CD4-positive, alpha-beta T cell (primary cell): ENCODE measurements around the gene DUOXA1. TPM values are rescaled to one million over a fixed set of nuclear protein-coding genes. Genes with fewer than 3 reads are reported as not detected.
A peak's percentile ranks its signal among the peaks of the same experiment; 100 is the strongest.

Experiments used
- ATAC-seq: fragments of 200-7000 bp; cut with Tn5 transposase; one replicate; pipeline ENCODE4 v1.10.0; 2022; ENCODE audit warnings: mild to moderate bottlenecking; ENCODE audit not compliant: poor library complexity
- CTCF ChIA-PET: fragments of 350-600 bp; sonication (Branson Sonifier 250); formaldehyde crosslinking; loops from one replicate; lab custom pipeline; 2021; ENCODE audit warnings: antibody characterized with exemption, inconsistent platforms; lab: Charles Lee
- POLR2A ChIA-PET: fragments of 350-600 bp; sonication (Branson Sonifier 250); formaldehyde crosslinking; loops from one replicate; lab custom pipeline; 2021; ENCODE audit warnings: antibody characterized with exemption, inconsistent platforms; lab: Charles Lee
- DNase-seq, 14 experiments: peaks; one replicate each; pipeline ENCODE4 v3.0.0-alpha.2; 2013 to 2020; ENCODE audit warnings: mixed read lengths in 2 of 14
- H3K27ac ChIP-seq, 2 donors: one replicate each; pipeline versions ENCODE4 v1.5.1 to v1.7.0; 2013; ENCODE audit warnings: low read length in 2 of 2, low read depth in 1 of 2, mild to moderate bottlenecking in 1 of 2
- H3K27me3 ChIP-seq, 2 experiments: 1 replicate in 1 of 2; 2 replicates in 1 of 2; pipeline versions ENCODE4 v1.6.1 to v1.7.0; 2013; ENCODE audit warnings: low read length in 2 of 2, control low read depth in 1 of 2, mild to moderate bottlenecking in 1 of 2, moderate library complexity in 1 of 2; ENCODE audit not compliant: insufficient read depth in 2 of 2, control insufficient read depth in 1 of 2
- H3K36me3 ChIP-seq: one replicate; pipeline ENCODE4 v1.6.1; 2013; ENCODE audit warnings: low read length, control low read depth; ENCODE audit not compliant: insufficient read depth
- H3K4me1 ChIP-seq: one replicate; pipeline ENCODE4 v1.6.1; 2013; ENCODE audit warnings: low read length, control low read depth; ENCODE audit not compliant: insufficient read depth
- H3K4me3 ChIP-seq: one replicate; pipeline ENCODE4 v1.5.1; 2013; ENCODE audit warnings: mild to moderate bottlenecking, low read length, moderate library complexity
- H3K9me3 ChIP-seq, 2 experiments: 1 replicate in 1 of 2; 2 replicates in 1 of 2; pipeline versions ENCODE4 v1.6.1 to v1.7.0; 2013; ENCODE audit warnings: low read length in 2 of 2, mild to moderate bottlenecking in 2 of 2, control low read depth in 1 of 2, moderate library complexity in 1 of 2; ENCODE audit not compliant: control insufficient read depth in 1 of 2, insufficient read depth in 1 of 2
- H3K27ac Mint-ChIP-seq: one replicate; pipeline ENCODE4 v1.8.0; 2020; ENCODE audit warnings: mixed read lengths
- H3K27me3 Mint-ChIP-seq: one replicate; pipeline ENCODE4 v1.8.0; 2021; ENCODE audit warnings: mixed read lengths
- H3K36me3 Mint-ChIP-seq: one replicate; pipeline ENCODE4 v1.8.0; 2021; ENCODE audit warnings: low read depth, mixed read lengths
- H3K4me1 Mint-ChIP-seq: one replicate; pipeline ENCODE4 v1.8.0; 2021; ENCODE audit warnings: low read depth, mixed read lengths
- H3K4me3 Mint-ChIP-seq: one replicate; pipeline ENCODE4 v1.8.0; 2020; ENCODE audit warnings: mild to moderate bottlenecking, mixed read lengths
- H3K9me3 Mint-ChIP-seq: one replicate; pipeline ENCODE4 v1.8.0; 2020; ENCODE audit warnings: mixed read lengths
- CTCF ChIP-seq: fragments of 200-600 bp; IDR thresholded peaks from one replicate; pipeline ENCODE4 v1.8.0; 2022; ENCODE audit warnings: antibody characterized with exemption, mild to moderate bottlenecking
- intact Hi-C, 2 experiments: fragments of 100-400 bp; cut with DNase I in 1 of 2; cut with micrococcal nuclease in 1 of 2; formaldehyde crosslinking; loops; one replicate each; pipeline versions ENCODE4 v1.15.1 to v1.9.0; 2023 to 2025; cut with DNase I, micrococcal nuclease
- total RNA-seq, 174 experiments: library from RNA in 2 of 174; stranded (reverse) in 2 of 174; gene quantifications; one replicate each; pipeline ENCODE4 v1.2.3 and lab custom pipeline; 2021 to 2026

The DUOXA1 gene
- total RNA-seq, 2 experiments from 2014 or later: 0.44 to 1.0 TPM

GRCh38 chr15:45117308-45118130 lies 12.2 kb downstream of the DUOXA1 start:
- peaks cover 82% of the 10 kb centered on the region for H3K27me3 Mint-ChIP-seq
- Histone ChIP-seq H3K9me3 (peaks cover 0 to 28% of the 10 kb centered on the region in 2 experiments), H3K4me1 (peaks cover 46% of the 10 kb centered on the region), H3K27ac (no peak overlapping the region), H3K4me3 (peak overlapping the region; percentile 29), H3K36me3 (no peaks in the 10 kb centered on the region), H3K27me3 (peaks cover 62 to 64% of the 10 kb centered on the region in 2 experiments)
- ATAC-seq (peak; percentile 7), DNase-seq (no peak)
- POLR2A ChIA-PET: interaction anchor here (0.7 to 1.6 kb wide), 6 partner anchors 9 to 283 kb away, joined by 3 to 10 read pairs (median 4); no protein-coding TSS in a partner anchor
- H3K4me3 Mint-ChIP-seq: peak overlapping the region; percentile 88
- peaks cover 49% of the 10 kb centered on the region for H3K4me1 Mint-ChIP-seq
- no peaks in the 10 kb centered on the region for H3K36me3 Mint-ChIP-seq
- no peak for TF ChIP-seq CTCF
- CTCF ChIA-PET: interaction anchor here (0.5 to 2.2 kb wide), 31 partner anchors 10 to 916 kb away, joined by 3 to 28 read pairs (median 4); partner anchors contain the start of genes SHF and SORD
- no peak overlapping the region for H3K27ac Mint-ChIP-seq
- intact Hi-C loops: loop anchor here in 1 of 2 experiments (5.0 kb wide), 1 partner anchor 50 kb away; no protein-coding TSS in a partner anchor
- H3K9me3 Mint-ChIP-seq: no peaks in the 10 kb centered on the region

- ChIA-PET CTCF (interaction anchor here (0.6 to 2.2 kb wide), 2 partner anchors 47 to 88 kb away, joined by 4 to 13 read pairs; no protein-coding TSS in a partner anchor), POLR2A (no interaction called here)
- Mint-ChIP-seq H3K4me3 (peak overlapping the region; percentile 69), H3K4me1 (peaks cover 57% of the 10 kb centered on the region), H3K36me3 (no peaks in the 10 kb centered on the region), H3K27me3 (peaks cover 87% of the 10 kb centered on the region), H3K9me3 (no peaks in the 10 kb centered on the region), H3K27ac (no peak overlapping the region)
- Histone ChIP-seq H3K27me3 (peaks cover 68% of the 10 kb centered on the region in 2 experiments), H3K4me3 (peak overlapping the region; percentile 24), H3K36me3 (no peaks in the 10 kb centered on the region), H3K27ac (no peak overlapping the region), H3K4me1 (peaks cover 54% of the 10 kb centered on the region), H3K9me3 (peaks cover 0 to 32% of the 10 kb centered on the region in 2 experiments)
- peak in 2 of 14 experiments; percentile 21 to 42 for DNase-seq
- TF ChIP-seq CTCF: no peak
- no peak for ATAC-seq
- intact Hi-C loops: loop anchor here in 1 of 2 experiments (5.0 kb wide), 1 partner anchor 51 kb away; no protein-coding TSS in a partner anchor
These were observed 13.0 kb downstream of the DUOXA1 start for GRCh38 chr15:45116482-45117307.

GRCh38 chr15:45116006-45116481 lies 13.6 kb downstream of the DUOXA1 start:
- no peaks in the 10 kb centered on the region for H3K9me3 Mint-ChIP-seq
- Histone ChIP-seq H3K36me3 (no peaks in the 10 kb centered on the region), H3K27me3 (peaks cover 68 to 69% of the 10 kb centered on the region in 2 experiments), H3K4me3 (no peak overlapping the region), H3K4me1 (peaks cover 55% of the 10 kb centered on the region), H3K9me3 (peaks cover 0 to 32% of the 10 kb centered on the region in 2 experiments), H3K27ac (no peak overlapping the region)
- H3K36me3 Mint-ChIP-seq: no peaks in the 10 kb centered on the region
- no peak overlapping the region for H3K4me3 Mint-ChIP-seq
- peaks cover 57% of the 10 kb centered on the region for H3K4me1 Mint-ChIP-seq
- no peak overlapping the region for H3K27ac Mint-ChIP-seq
- intact Hi-C loops: loop anchor here in 1 of 2 experiments (5.0 kb wide), 1 partner anchor 51 kb away; no protein-coding TSS in a partner anchor
- ChIA-PET CTCF (interaction anchor here (0.6 kb wide), 1 partner anchor 47 kb away, joined by 4 read pairs; no protein-coding TSS in a partner anchor), POLR2A (no interaction called here)
- no peak for DNase-seq
- peaks cover 84% of the 10 kb centered on the region for H3K27me3 Mint-ChIP-seq
- ATAC-seq: no peak
- TF ChIP-seq CTCF: no peak
